LNCaP clone FGC (cell line): ENCODE measurements around the gene VENTX.

Experiments
- DNase-seq: peaks from one replicate; pipeline ENCODE4 v3.0.0-alpha.2; 2011; ENCODE audit warnings: low read depth
- H3K4me3 ChIP-seq: 2 replicates; pipeline ENCODE4 v1.5.1; 2011; ENCODE audit warnings: mild to moderate bottlenecking, low read depth, low read length, control low read depth
- TF ChIP-seq, protein P1 (sequence below): IDR thresholded peaks from 2 replicates; pipeline ENCODE4 v1.5.1; 2012; ENCODE audit warnings: mild to moderate bottlenecking; ENCODE audit not compliant: control insufficient read depth, insufficient read depth; ENCODE audit errors: extremely low read depth

Gene VENTX

DNA sequence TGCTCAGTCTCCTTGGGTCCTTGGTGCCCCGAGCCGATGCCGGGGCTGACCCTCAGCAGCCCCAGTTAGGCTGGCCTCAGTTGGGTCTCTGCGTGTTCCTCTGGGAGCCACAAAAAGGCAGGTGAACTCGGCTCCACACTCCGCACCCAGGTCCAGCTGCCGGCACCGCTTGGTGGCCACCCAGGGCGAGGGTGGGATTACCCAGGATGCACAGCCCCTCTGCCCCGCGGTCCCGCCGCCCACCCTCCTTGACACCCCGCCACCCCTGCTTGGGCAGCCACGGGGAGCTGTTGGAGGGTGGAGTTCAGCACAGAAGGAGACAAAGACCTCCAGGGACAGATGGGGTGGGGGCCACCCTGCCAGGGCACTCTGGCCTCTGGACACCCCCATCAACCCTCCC is 17.7 kb downstream of the VENTX start:
- no peak for DNase-seq
- H3K4me3 ChIP-seq = no peak overlapping the region
- TF ChIP-seq, protein P1, sequence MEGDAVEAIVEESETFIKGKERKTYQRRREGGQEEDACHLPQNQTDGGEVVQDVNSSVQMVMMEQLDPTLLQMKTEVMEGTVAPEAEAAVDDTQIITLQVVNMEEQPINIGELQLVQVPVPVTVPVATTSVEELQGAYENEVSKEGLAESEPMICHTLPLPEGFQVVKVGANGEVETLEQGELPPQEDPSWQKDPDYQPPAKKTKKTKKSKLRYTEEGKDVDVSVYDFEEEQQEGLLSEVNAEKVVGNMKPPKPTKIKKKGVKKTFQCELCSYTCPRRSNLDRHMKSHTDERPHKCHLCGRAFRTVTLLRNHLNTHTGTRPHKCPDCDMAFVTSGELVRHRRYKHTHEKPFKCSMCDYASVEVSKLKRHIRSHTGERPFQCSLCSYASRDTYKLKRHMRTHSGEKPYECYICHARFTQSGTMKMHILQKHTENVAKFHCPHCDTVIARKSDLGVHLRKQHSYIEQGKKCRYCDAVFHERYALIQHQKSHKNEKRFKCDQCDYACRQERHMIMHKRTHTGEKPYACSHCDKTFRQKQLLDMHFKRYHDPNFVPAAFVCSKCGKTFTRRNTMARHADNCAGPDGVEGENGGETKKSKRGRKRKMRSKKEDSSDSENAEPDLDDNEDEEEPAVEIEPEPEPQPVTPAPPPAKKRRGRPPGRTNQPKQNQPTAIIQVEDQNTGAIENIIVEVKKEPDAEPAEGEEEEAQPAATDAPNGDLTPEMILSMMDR = no peak

DNA sequence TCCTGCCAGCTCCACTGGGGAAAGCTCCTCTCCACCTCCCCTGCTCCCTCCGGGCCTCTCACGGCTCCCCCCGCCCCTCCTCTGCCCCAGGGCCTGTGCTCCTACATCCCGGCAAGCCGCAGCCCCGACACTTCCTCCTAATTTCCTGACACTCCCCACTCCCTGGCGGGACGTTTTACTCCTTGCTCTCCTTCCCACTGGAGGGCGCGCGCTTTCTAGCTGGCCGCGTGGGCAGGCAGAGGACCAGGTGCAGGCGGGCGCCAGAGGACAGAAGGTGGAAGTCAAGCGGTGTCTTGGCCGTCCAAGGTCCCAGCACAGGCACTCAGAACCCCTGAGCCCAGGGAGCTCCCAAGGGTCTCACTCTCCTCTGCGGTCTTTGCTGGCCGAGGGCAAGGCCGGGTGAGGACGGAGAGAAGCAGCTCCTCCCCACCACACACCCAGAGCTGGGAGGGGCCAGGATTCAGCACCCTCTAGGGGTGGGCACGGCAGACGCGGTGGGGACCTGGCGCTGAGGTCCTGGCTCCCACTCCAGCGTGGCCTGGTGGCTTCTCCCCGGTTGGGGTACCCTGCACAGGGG is 19.9 kb downstream of the VENTX start:
- TF ChIP-seq, protein P1 = peak; percentile 87
- DNase-seq = peak; percentile 33
- H3K4me3 ChIP-seq = peak overlapping the region; percentile 41

DNA sequence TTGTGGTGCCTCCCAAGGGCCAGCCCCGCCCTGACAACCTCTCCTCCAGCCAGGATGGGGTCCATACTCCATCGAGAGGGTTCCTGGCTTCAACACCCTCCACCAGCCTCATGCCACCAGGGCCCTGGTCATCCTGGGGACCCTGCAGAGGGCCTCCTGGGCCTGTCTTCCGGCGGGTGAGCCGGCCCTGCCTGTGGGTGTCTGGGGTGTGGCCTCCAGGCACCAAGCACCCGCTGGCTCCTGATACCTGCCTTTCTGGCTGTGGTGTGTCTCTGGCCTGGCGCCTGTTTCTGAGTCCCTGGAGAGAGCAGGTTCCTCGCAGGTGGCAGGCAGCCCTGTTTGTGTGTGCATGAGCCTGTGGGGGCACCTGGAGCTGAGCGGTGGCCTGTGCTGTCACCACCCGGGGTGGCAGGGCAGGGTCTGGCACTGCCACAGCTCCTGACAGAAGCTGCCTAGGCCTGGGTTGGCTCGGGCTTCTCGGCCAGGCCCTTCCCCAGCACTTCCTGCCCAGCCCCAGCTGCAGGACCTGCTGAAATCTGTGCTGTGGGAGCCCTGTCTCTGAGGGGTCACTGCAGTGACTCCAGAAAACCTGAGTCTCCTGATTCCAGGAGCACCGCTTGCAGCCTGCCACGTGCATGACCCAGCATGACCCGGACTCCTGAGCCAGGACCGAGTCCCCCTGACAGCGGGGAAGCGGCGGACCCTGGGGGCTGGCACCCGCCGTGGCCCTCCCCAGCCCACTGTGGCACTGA is 20.6 kb downstream of the VENTX start:
- peak; percentile 84 for DNase-seq
- TF ChIP-seq, protein P1 = no peak
- H3K4me3 ChIP-seq = peak overlapping the region; percentile 41

DNA sequence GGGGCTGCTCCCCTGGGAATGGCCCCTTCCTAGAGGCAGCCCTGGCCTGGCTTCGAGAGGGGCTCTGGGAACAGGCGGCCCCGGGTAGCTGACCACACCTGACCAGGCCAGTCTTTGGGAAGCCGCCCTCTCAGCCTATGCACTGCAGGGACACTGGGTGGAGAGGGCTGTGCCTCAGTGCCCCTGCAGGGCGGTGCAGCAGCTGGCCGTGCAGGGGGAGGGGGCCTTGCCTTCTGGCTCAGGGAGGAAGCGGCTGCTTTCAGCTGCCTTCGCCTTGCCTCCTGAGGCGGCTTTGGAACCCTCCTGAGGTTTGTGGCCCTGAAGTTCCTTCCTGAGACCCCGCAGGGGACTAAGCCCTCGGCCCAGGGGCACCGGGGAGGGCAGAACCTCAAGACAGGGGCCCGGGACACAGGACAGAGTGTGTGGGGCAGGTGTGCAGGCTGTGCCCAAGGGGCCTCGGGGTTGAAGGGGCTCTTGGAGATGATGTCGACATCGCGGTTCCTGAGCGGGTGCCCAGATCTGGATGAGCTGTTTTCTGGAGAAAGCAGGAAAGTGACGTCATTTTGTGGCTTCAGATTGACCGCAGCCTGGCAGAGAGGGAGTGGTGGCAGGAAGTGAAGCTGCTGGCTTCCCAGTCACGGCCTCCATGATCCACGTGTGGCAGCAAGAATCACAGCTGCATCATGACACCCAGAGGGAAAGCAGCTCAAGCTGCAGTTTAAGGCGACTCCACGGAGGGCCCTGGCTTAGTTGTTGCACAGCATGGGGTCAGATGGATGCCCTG is 21.4 kb downstream of the VENTX start:
- TF ChIP-seq, protein P1 = no peak
- no peak for DNase-seq
- no peak overlapping the region for H3K4me3 ChIP-seq

DNA sequence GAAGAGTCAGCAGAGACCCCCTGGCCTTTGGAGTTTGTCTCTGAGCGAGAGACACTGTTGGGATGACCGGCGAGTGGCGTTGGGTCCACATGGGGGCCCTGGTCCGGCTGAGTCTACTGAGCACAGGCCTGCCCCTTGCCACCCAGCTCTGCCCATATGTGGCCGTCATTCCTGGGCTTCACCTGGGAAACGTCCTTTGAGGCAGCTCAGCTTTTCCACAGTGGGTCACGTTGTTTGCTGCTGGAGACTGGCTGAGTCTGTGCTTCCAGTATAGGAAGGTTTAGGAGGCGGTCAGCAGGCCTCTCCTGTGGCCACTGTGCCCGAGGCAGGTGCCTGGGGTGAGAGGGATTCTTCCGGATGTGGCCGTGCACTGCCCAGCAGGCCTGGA is 21.9 kb downstream of the VENTX start:
- TF ChIP-seq, protein P1 = no peak
- DNase-seq = no peak
- H3K4me3 ChIP-seq = no peak overlapping the region

DNA sequence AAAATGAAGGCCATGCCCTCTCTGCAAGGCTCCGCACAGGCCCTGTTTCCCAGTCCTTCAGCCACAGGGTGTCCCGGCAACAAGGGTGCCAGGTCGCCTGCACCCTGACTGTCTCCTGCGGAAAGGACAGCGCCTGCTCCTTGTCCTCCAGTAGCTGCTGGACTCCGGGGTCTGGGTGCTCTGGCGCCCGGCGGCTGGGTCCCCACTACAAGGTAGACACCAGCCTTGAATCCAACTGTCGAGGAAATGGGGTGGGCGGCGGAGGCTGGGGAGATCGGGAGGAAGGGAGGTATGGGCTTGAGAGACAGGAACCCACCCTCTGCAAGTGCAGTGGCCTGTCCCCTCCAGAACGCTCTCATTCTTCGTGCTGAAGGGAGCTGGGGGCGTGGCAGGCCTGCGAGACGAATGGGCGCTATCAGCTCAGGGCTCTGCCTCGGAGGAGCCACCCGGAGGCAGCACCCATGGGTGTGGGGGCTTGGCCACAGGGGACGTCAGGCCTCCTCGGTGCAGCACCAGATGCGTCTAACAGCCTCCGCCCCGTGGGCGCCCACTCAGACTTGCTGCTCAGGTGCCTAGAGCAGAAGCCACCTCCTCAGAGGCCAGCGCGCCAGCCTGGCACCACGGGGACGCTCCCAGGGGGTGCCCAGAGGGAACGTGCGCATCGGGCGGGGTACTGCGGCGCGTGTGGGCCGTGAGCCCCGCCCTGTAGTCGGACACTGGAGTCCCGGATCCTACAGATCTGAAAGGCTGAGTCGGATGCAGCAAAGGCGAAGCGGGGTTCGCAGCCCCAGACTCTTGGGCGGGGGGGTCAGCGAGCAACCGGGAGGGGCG is 23.5 kb downstream of the VENTX start:
- H3K4me3 ChIP-seq = peak overlapping the region; percentile 76
- TF ChIP-seq, protein P1 = no peak
- no peak for DNase-seq
